Choroid plexus epithelial cell (primary cell): ENCODE data around the gene RILP.

Experiments used
- DNase-seq: peaks from one replicate; pipeline ENCODE4 v3.0.0-alpha.2; 2010; ENCODE audit warnings: low read depth
- H3K4me3 ChIP-seq: 2 replicates; pipeline ENCODE4 v1.5.1; 2011; ENCODE audit warnings: low read depth, mild to moderate bottlenecking, control low read depth, low read length, moderate library complexity
- CTCF ChIP-seq: conservative IDR thresholded peaks from 2 replicates; pipeline ENCODE4 v1.5.1; 2011; ENCODE audit warnings: low read depth, mild to moderate bottlenecking, control low read depth, inconsistent platforms, low read length, moderate library complexity

The RILP gene

GRCh38 chr17:1646199-1646875, 3.3 kb downstream of the RILP start:
- no peak for TF ChIP-seq CTCF
- H3K4me3 ChIP-seq: no peak overlapping the region
- DNase-seq: no peak

GRCh38 chr17:1645207-1646171, 4.2 kb downstream of the RILP start, which contains the start of gene SCARF1:
SCARF1 (minus strand) TSS chr17:1645732; CDS start chr17:1645697, 35 bp downstream.
- no peak for TF ChIP-seq CTCF
- no peak within 1 kb of the TSS for H3K4me3 ChIP-seq
- DNase-seq: no peak

- no peak for TF ChIP-seq CTCF
- DNase-seq: no peak
- no peak overlapping the region for H3K4me3 ChIP-seq
Observed at GRCh38 chr17:1644493-1645206, 5.0 kb downstream of the RILP start.

DNA sequence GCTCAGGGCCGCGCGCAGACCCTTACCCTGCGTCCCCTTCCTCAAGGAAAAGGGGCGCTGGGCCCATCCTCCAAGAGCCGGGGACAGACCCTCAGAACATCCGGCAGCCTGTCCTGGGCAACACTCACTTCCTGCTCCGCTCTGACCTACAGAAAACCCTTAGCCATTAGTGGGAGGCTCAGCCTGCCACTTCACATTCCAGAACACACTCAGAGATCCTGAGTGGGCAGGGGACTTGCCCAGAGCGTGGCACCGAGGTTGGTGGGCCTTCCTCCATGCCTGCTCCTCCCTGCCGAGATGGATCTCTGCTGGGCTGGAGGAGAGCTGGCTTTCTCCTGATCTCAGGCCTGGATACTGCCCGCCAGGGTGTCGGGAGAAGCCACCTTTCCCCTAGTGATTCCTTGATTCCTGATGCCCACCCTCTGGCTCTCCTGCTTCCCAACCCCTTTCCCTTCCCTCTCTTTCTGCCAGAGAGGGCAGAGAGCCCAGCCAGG, 5.6 kb downstream of the RILP start:
- H3K4me3 ChIP-seq: peak overlapping the region; percentile 47
- no peak for DNase-seq
- no peak for TF ChIP-seq CTCF

DNA sequence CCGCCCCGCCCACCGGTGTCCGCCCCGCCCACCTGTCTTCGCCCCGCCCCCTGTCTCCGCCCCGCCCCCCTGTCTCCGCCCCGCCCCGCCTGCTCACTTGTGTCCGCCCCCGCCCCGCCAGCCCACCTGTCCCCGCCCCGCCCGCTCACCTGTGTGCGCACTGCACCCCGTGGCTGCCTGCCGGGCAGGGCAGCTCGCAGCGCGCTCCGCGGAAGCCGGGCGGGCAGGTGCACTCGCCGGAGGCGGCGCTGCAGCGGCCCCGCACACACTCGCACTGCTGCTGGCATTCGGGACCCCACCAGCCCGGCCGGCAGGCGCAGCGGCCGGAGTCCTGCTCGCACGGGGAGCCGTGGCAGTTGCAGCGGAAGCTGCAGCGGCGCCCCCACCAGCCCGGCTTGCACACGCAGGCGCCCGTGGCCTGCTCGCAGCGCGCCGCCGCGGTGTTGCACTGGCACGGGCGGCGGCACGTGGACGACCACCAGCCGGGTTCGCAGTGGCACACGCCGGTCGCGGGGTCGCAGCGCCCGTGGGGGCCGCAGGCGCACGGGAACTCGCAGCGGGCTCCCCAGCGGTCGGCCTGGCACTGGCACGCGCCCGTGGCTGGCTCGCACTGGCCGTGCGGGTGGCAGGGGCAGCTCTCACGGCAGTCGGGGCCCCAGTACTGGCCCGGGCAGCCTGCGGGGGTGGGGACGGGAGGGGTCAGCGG, 6.2 kb downstream of the RILP start:
- peak overlapping the region; percentile 47 for H3K4me3 ChIP-seq
- TF ChIP-seq CTCF: peak; percentile 0
- DNase-seq: no peak

DNA sequence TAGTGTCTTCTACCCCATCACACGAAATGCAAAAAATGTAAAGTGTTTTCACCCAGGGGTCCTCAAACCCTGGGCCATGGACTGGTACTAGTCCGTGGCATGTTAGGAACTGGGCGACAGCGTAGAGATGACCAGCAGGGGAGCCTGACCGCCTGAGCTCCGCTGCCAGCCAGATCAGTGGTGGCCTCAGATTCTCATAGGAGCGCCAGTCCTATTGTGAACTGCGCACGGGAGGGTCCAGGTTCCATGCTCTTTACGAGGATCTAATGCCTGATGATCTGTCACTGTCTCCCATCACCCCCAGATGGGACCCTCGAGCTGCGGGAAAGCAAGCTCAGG, 8.6 kb downstream of the RILP start:
- DNase-seq: no peak
- H3K4me3 ChIP-seq: no peak overlapping the region
- no peak for TF ChIP-seq CTCF
